GM19467 (cell line): ENCODE data around the gene TEAD4.

Experiments used
- ATAC-seq: cut with Tn5 transposase; IDR thresholded peaks from one replicate; pipeline ENCODE4 v1.9.1; 2021; ENCODE audit warnings: mild to moderate bottlenecking, moderate library complexity; ENCODE audit not compliant: unreplicated experiment

Gene TEAD4

GRCh38 chr12:2960390-2960956 lies 1.3 kb downstream of the TEAD4 start:
- ATAC-seq, result no peak

GRCh38 chr12:2960996-2961616 lies 1.9 kb downstream of the TEAD4 start:
- ATAC-seq, result no peak

- ATAC-seq, result no peak
Measured at GRCh38 chr12:2961705-2962104, 2.5 kb downstream of the TEAD4 start.

- ATAC-seq, result no peak
Measured at GRCh38 chr12:2963154-2963759, 4.1 kb downstream of the TEAD4 start.

- no peak for ATAC-seq
Measured at GRCh38 chr12:2963760-2964292, 4.6 kb downstream of the TEAD4 start.

GRCh38 chr12:2967651-2968050 lies 8.5 kb downstream of the TEAD4 start:
- ATAC-seq, result no peak

GRCh38 chr12:2970744-2971143 lies 11.5 kb downstream of the TEAD4 start:
- ATAC-seq, result no peak

- no peak for ATAC-seq
Measured at GRCh38 chr12:2973566-2973965, 14.4 kb downstream of the TEAD4 start.

GRCh38 chr12:2974560-2974971 lies 15.4 kb downstream of the TEAD4 start:
- ATAC-seq, result no peak

- no peak for ATAC-seq
Measured at GRCh38 chr12:2976581-2976996, 17.4 kb downstream of the TEAD4 start.

GRCh38 chr12:2977776-2978175 lies 18.6 kb downstream of the TEAD4 start:
- ATAC-seq, result no peak

- ATAC-seq, result no peak
Measured at GRCh38 chr12:2979806-2980205, 20.6 kb downstream of the TEAD4 start.

GRCh38 chr12:2980630-2981029 lies 21.4 kb downstream of the TEAD4 start:
- no peak for ATAC-seq

GRCh38 chr12:2982361-2982760 lies 23.2 kb downstream of the TEAD4 start:
- no peak for ATAC-seq

- ATAC-seq, result no peak
Measured at GRCh38 chr12:2984249-2984648, 25.1 kb downstream of the TEAD4 start.

- ATAC-seq, result no peak
Measured at GRCh38 chr12:2984698-2985097, 25.5 kb downstream of the TEAD4 start.

GRCh38 chr12:2986876-2987275 lies 27.7 kb downstream of the TEAD4 start:
- ATAC-seq, result no peak

GRCh38 chr12:2988494-2988893 lies 29.3 kb downstream of the TEAD4 start:
- ATAC-seq, result no peak

GRCh38 chr12:2992724-2993123 lies 33.5 kb downstream of the TEAD4 start:
- ATAC-seq, result no peak

- no peak for ATAC-seq
Measured at GRCh38 chr12:2997989-2998670, 38.9 kb downstream of the TEAD4 start.

GRCh38 chr12:2998789-2999264 lies 39.6 kb downstream of the TEAD4 start:
- ATAC-seq, result no peak
